LNCaP clone FGC (cell line): ENCODE measurements around the gene CELF4.

Experiments used
- DNase-seq: peaks from one replicate; pipeline ENCODE4 v3.0.0-alpha.2; 2011; ENCODE audit warnings: low read depth
- H3K4me3 ChIP-seq: 2 replicates; pipeline ENCODE4 v1.5.1; 2011; ENCODE audit warnings: mild to moderate bottlenecking, low read depth, low read length, control low read depth
- CTCF ChIP-seq: IDR thresholded peaks from 2 replicates; pipeline ENCODE4 v1.5.1; 2012; ENCODE audit warnings: mild to moderate bottlenecking; ENCODE audit not compliant: control insufficient read depth, insufficient read depth; ENCODE audit errors: extremely low read depth

Gene CELF4

GRCh38 chr18:37450434-37451132, 115.0 kb downstream of the CELF4 start:
- no peak for TF ChIP-seq CTCF
- no peak for DNase-seq
- H3K4me3 ChIP-seq = no peak overlapping the region

- no peak for TF ChIP-seq CTCF
- H3K4me3 ChIP-seq = no peak overlapping the region
- no peak for DNase-seq
Measured at GRCh38 chr18:37449618-37450017, 116.0 kb downstream of the CELF4 start.

- no peak for DNase-seq
- no peak overlapping the region for H3K4me3 ChIP-seq
- TF ChIP-seq CTCF = no peak
Measured at GRCh38 chr18:37448946-37449345, 116.7 kb downstream of the CELF4 start.

GRCh38 chr18:37447962-37448888, 117.4 kb downstream of the CELF4 start:
- no peak for TF ChIP-seq CTCF
- no peak overlapping the region for H3K4me3 ChIP-seq
- DNase-seq = no peak

GRCh38 chr18:37445836-37446235, 119.8 kb downstream of the CELF4 start:
- TF ChIP-seq CTCF = no peak
- DNase-seq = no peak

GRCh38 chr18:37445368-37445767, 120.2 kb downstream of the CELF4 start:
- no peak overlapping the region for H3K4me3 ChIP-seq
- no peak for DNase-seq
- no peak for TF ChIP-seq CTCF

More at GRCh38 chr18:37445836-37446235, 119.8 kb downstream of the CELF4 start:
- no peak overlapping the region for H3K4me3 ChIP-seq
